ENCODE results near the gene CPNE9.
A peak's percentile ranks its signal among the peaks of the same experiment; 100 is the strongest.
"Not testable (repeated sequence)": the region's sequence is repeated elsewhere in the genome, so short reads cannot be mapped to it uniquely, and the experiment has no call there.

Gene CPNE9

GRCh38 chr3:9749645-9750555, 46.3 kb downstream of the CPNE9 start, which contains the start of gene OGG1:
Gene OGG1 (plus strand): TSS chr3:9749952. CDS start chr3:9750287, 335 bp downstream.
- FAIRE-seq: peak; percentile 87

GRCh38 chr3:9750556-9751411, 47.2 kb downstream of the CPNE9 start:
- no peak for FAIRE-seq

GRCh38 chr3:9754678-9755077, 51.0 kb downstream of the CPNE9 start:
- FAIRE-seq: no peak

GRCh38 chr3:9757427-9757826, 53.8 kb downstream of the CPNE9 start:
- no peak for FAIRE-seq

- no peak for FAIRE-seq
Observed at GRCh38 chr3:9760779-9761505, 57.3 kb downstream of the CPNE9 start.

- no peak for FAIRE-seq
Observed at GRCh38 chr3:9761919-9762318, 58.3 kb downstream of the CPNE9 start.

GRCh38 chr3:9762871-9763270, 59.2 kb downstream of the CPNE9 start:
- FAIRE-seq: no peak

- FAIRE-seq: no peak
Observed at GRCh38 chr3:9765865-9766264, 62.2 kb downstream of the CPNE9 start.

GRCh38 chr3:9767418-9767817, 63.8 kb downstream of the CPNE9 start:
- no peak for FAIRE-seq

GRCh38 chr3:9768141-9768775, 64.6 kb downstream of the CPNE9 start:
- no peak for FAIRE-seq

- no peak for FAIRE-seq
Observed at GRCh38 chr3:9769012-9769411, 65.4 kb downstream of the CPNE9 start.

- FAIRE-seq: no peak
Observed at GRCh38 chr3:9769426-9770275, 66.0 kb downstream of the CPNE9 start, which contains the start of gene CAMK1. Gene CAMK1 (minus strand): TSS chr3:9769947. CDS start chr3:9767749, 2,198 bp downstream.

- FAIRE-seq: no peak
Observed at GRCh38 chr3:9770276-9770812, 66.7 kb downstream of the CPNE9 start.

- not testable (repeated sequence) for FAIRE-seq
Observed at GRCh38 chr3:9771007-9771406, 67.4 kb downstream of the CPNE9 start.

GRCh38 chr3:9776896-9777693, 73.5 kb downstream of the CPNE9 start:
- no peak for FAIRE-seq

GRCh38 chr3:9777694-9778021, 74.0 kb downstream of the CPNE9 start:
- no peak for FAIRE-seq

- FAIRE-seq: no peak
Observed at GRCh38 chr3:9778143-9779074, 74.8 kb downstream of the CPNE9 start.

- no peak for FAIRE-seq
Observed at GRCh38 chr3:9779075-9779593, 75.5 kb downstream of the CPNE9 start.
